Measurements from ENCODE around the gene PLEKHG3.

GRCh38 chr14:64784006-64784405 lies 79.8 kb downstream of the PLEKHG3 start:
- TF ChIP-seq CTCF (conservative IDR thresholded peaks at IDR 0.05) = no peak
- TF ChIP-seq EZH2 (IDR thresholded peaks at IDR 0.05; ENCODE audit: low read depth) = no peak
